SU-DHL-6 (cell line): ENCODE measurements around the gene RIOK1.

Experiments used
- CTCF ChIP-seq: fragments of 200-600 bp; sonication (generic); IDR thresholded peaks from one replicate; pipeline ENCODE4 v1.5.1; 2017; ENCODE audit warnings: antibody characterized with exemption, mild to moderate bottlenecking, low read length, moderate library complexity; ENCODE audit not compliant: insufficient read depth, poor library complexity, severe bottlenecking
- EZH2phosphoT487 ChIP-seq: fragments of 200-600 bp; sonication (generic), shearing (Covaris generic); conservative IDR thresholded peaks from 2 replicates; pipeline ENCODE4 v1.6.1; 2018; ENCODE audit warnings: mild to moderate bottlenecking, antibody characterized with exemption, low read length, moderate library complexity, mixed read lengths

DNA sequence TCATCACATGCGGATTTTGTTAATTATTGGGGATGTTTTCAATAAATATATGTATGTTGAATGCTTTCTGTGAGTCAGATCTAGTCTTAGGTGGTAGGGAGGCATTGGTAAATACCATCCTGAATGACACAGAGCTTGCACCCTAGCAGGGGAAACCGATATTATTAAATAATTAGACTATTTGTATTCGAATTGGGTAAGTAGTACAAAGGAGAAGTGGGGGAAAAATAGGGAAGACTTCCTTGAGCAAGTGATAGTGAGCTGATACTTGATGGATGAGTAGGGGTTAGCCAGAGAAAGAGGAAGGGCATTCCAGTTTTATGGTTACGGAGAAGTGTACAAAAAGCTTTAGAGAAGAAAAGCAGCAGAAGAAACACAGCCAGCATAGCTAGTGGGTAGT, 1.5 kb downstream of the RIOK1 start:
- TF ChIP-seq CTCF, result no peak
- no peak for TF ChIP-seq EZH2phosphoT487
